SK-N-SH (cell line): ENCODE data around the gene PCSK5. TPM values are rescaled to one million over a fixed set of nuclear protein-coding genes. Genes with fewer than 3 reads are reported as not detected.

Experiments used
- CTCF ChIA-PET: fragments of 300-600, 350-600 bp; formaldehyde crosslinking; extraction: SDS; loops from one replicate; lab custom pipeline; 2021; lab: Yijun Ruan, JAX
- POLR2A ChIA-PET: fragments of 350-600 bp; sonication (Branson Sonifier 250); formaldehyde crosslinking; extraction: SDS; loops from one replicate; lab custom pipeline; 2020; ENCODE audit warnings: antibody characterized with exemption, inconsistent platforms; lab: Yijun Ruan, JAX
- DNase-seq: peaks from one replicate; pipeline ENCODE4 v3.0.0; 2012
- H2AFZ ChIP-seq: fragments of 200-600 bp; sonication (generic); 2 replicates; pipeline ENCODE4 v1.8.1; 2016; ENCODE audit warnings: antibody characterized with exemption, mild to moderate bottlenecking, low read depth
- H3F3A ChIP-seq: fragments of 200-600 bp; sonication (generic); replicated peaks from 2 replicates; pipeline ENCODE3; 2016; ENCODE audit warnings: antibody characterized with exemption, mild to moderate bottlenecking; ENCODE audit not compliant: insufficient read depth
- H3K27ac ChIP-seq, 2 experiments: fragments of 200-500 bp in 1 of 2; fragments of 200-600 bp in 1 of 2; sonication (Bioruptor generic) in 1 of 2; sonication (generic), shearing (Covaris generic) in 1 of 2; 2 replicates each; pipeline versions ENCODE4 v1.5.1 to v1.6.1; 2014 to 2016; ENCODE audit warnings: low read depth in 2 of 2, inconsistent platforms in 1 of 2, low read length in 1 of 2, mild to moderate bottlenecking in 1 of 2, mixed read lengths in 1 of 2
- H3K27me3 ChIP-seq: fragments of 200-600 bp; sonication (generic), shearing (Covaris generic); 2 replicates; pipeline ENCODE4 v1.6.1; 2016; ENCODE audit warnings: mixed run types; ENCODE audit not compliant: insufficient read depth
- H3K36me3 ChIP-seq, 2 experiments: fragments of 200-500 bp in 1 of 2; fragments of 200-600 bp in 1 of 2; sonication (Bioruptor generic) in 1 of 2; sonication (generic) in 1 of 2; replicated peaks in 1 of 2; 2 replicates each; pipeline versions ENCODE3 to v1.5.1; 2014 to 2016; ENCODE audit warnings: low read length in 1 of 2, mild to moderate bottlenecking in 1 of 2; ENCODE audit not compliant: insufficient read depth in 2 of 2, control insufficient read depth in 1 of 2
- H3K4me1 ChIP-seq, 2 experiments: fragments of 200-500 bp in 1 of 2; fragments of 200-600 bp in 1 of 2; sonication (Bioruptor generic) in 1 of 2; sonication (generic), shearing (Covaris generic) in 1 of 2; 2 replicates each; pipeline versions ENCODE4 v1.5.1 to v1.6.1; 2014 to 2016; ENCODE audit warnings: low read depth in 1 of 2, low read length in 1 of 2, mixed run types in 1 of 2; ENCODE audit not compliant: insufficient read depth in 2 of 2, control insufficient read depth in 1 of 2
- H3K4me2 ChIP-seq: fragments of 200-600 bp; sonication (generic), shearing (Covaris generic); 2 replicates; pipeline ENCODE4 v1.6.1; 2017; ENCODE audit warnings: mixed run types
- H3K4me3 ChIP-seq, 2 experiments: fragments of 200-500 bp in 1 of 2; fragments of 200-600 bp in 1 of 2; sonication (Bioruptor generic) in 1 of 2; sonication (generic), shearing (Covaris generic) in 1 of 2; 2 replicates each; pipeline versions ENCODE4 v1.5.1 to v1.8.1; 2014 to 2016; ENCODE audit warnings: low read depth in 2 of 2, inconsistent platforms in 1 of 2, low read length in 1 of 2, mild to moderate bottlenecking in 1 of 2, mixed read lengths in 1 of 2, moderate library complexity in 1 of 2
- H3K79me2 ChIP-seq: fragments of 200-600 bp; sonication (generic); 2 replicates; pipeline ENCODE4 v1.8.1; 2017; ENCODE audit warnings: mild to moderate bottlenecking; ENCODE audit not compliant: insufficient read depth
- H3K9ac ChIP-seq: fragments of 200-600 bp; sonication (generic); 2 replicates; pipeline ENCODE4 v1.6.1; 2017; ENCODE audit warnings: mixed run types
- H3K9me2 ChIP-seq: fragments of 200-600 bp; sonication (generic); 2 replicates; pipeline ENCODE4 v1.6.1; 2017; ENCODE audit warnings: mixed run types
- H3K9me3 ChIP-seq: fragments of 200-600 bp; sonication (generic); 2 replicates; pipeline ENCODE4 v1.6.1; 2017; ENCODE audit warnings: mixed run types, mild to moderate bottlenecking, moderate library complexity
- H4K20me1 ChIP-seq: fragments of 200-600 bp; sonication (generic); 2 replicates; pipeline ENCODE4 v1.6.1; 2017; ENCODE audit warnings: mild to moderate bottlenecking, mixed run types; ENCODE audit not compliant: insufficient read depth
- CHD2 ChIP-seq: fragments of 150-350 bp; IDR thresholded peaks from 2 replicates; pipeline ENCODE4 v1.6.1; 2018; ENCODE audit warnings: low read length; ENCODE audit not compliant: partially characterized antibody
- ELF1 ChIP-seq: IDR thresholded peaks from 2 replicates; pipeline ENCODE4 v1.4.0; 2012
- EP300 ChIP-seq, 2 experiments: IDR thresholded peaks; 2 replicates each; pipeline versions ENCODE4 v1.4.0 to v1.6.1; 2012; ENCODE audit warnings: borderline replicate concordance in 1 of 2, low read depth in 1 of 2, low read length in 1 of 2
- FOSL2 ChIP-seq: IDR thresholded peaks from 2 replicates; pipeline ENCODE4 v1.4.0; 2012; ENCODE audit warnings: low read depth, mild to moderate bottlenecking, moderate library complexity, borderline replicate concordance
- FOXJ3 ChIP-seq: sonication (generic); formaldehyde crosslinking; IDR thresholded peaks from 2 replicates; pipeline ENCODE4 v1.5.1; 2020; ENCODE audit warnings: mild to moderate bottlenecking, missing genetic modification reagents
- FOXM1 ChIP-seq: IDR thresholded peaks from 2 replicates; pipeline ENCODE4 v1.4.0; 2012; ENCODE audit warnings: low read depth, mild to moderate bottlenecking
- JUND ChIP-seq: IDR thresholded peaks from 2 replicates; pipeline ENCODE4 v1.4.0; 2012
- MEF2A ChIP-seq: IDR thresholded peaks from 2 replicates; pipeline ENCODE4 v1.4.0; 2012; ENCODE audit warnings: low read depth, borderline replicate concordance
- MXI1 ChIP-seq: IDR thresholded peaks from 2 replicates; pipeline ENCODE4 v1.6.1; 2012; ENCODE audit warnings: mild to moderate bottlenecking, low read depth, low read length, improper control_type of control experiment
- NFIC ChIP-seq: IDR thresholded peaks from 2 replicates; pipeline ENCODE4 v1.4.0; 2012; ENCODE audit warnings: borderline replicate concordance
- POLR2AphosphoS5 ChIP-seq: IDR thresholded peaks from 2 replicates; pipeline ENCODE4 v1.6.1; 2012; ENCODE audit warnings: low read depth, low read length
- RCOR1 ChIP-seq: fragments of 150-350 bp; IDR thresholded peaks from 2 replicates; pipeline ENCODE4 v1.6.1; 2017; ENCODE audit warnings: antibody characterized with exemption, low read length
- RXRA ChIP-seq: IDR thresholded peaks from 2 replicates; pipeline ENCODE4 v1.4.0; 2012; ENCODE audit warnings: low read depth, mild to moderate bottlenecking, borderline replicate concordance
- SMC3 ChIP-seq: IDR thresholded peaks from 2 replicates; pipeline ENCODE4 v1.6.1; 2012; ENCODE audit warnings: low read depth, low read length, improper control_type of control experiment
- TAF1 ChIP-seq: IDR thresholded peaks from 2 replicates; pipeline ENCODE4 v1.6.1; 2012; ENCODE audit warnings: low read depth, mild to moderate bottlenecking, low read length, moderate library complexity, borderline replicate concordance
- TCF12 ChIP-seq: IDR thresholded peaks from 2 replicates; pipeline ENCODE4 v1.4.0; 2012
- WGBS: methylation state at CpG from one replicate; pipeline ENCODE4 v1.1.6; 2017; ENCODE audit warnings: low lambda C conversion rate; 5-methylcytosine and 5-hydroxymethylcytosine counted together
- polyA plus RNA-seq, 3 experiments: library from polyadenylated mRNA; depleted of rRNA; stranded (reverse); fragments of >200 nt; gene quantifications; 2 replicates each; pipeline ENCODE4 v1.2.3, GENCODE V29; 2012
- TF ChIP-seq, protein P1 (sequence below): fragments of 200-600 bp; sonication (generic); IDR thresholded peaks from 2 replicates; pipeline ENCODE4 v1.6.1; 2017; ENCODE audit warnings: antibody characterized with exemption, mild to moderate bottlenecking, moderate library complexity
- TF ChIP-seq, protein P2 (sequence below): IDR thresholded peaks from 2 replicates; pipeline ENCODE4 v1.4.0; 2012; ENCODE audit warnings: low read depth
- TF ChIP-seq, protein P3 (sequence below): IDR thresholded peaks from 2 replicates; pipeline ENCODE4 v1.4.0; 2012; ENCODE audit warnings: low read depth, borderline replicate concordance

The PCSK5 gene
- polyA plus RNA-seq, 1 of the 3 experiments (the other 2 are of a cell fraction) = 0.08 TPM

DNA sequence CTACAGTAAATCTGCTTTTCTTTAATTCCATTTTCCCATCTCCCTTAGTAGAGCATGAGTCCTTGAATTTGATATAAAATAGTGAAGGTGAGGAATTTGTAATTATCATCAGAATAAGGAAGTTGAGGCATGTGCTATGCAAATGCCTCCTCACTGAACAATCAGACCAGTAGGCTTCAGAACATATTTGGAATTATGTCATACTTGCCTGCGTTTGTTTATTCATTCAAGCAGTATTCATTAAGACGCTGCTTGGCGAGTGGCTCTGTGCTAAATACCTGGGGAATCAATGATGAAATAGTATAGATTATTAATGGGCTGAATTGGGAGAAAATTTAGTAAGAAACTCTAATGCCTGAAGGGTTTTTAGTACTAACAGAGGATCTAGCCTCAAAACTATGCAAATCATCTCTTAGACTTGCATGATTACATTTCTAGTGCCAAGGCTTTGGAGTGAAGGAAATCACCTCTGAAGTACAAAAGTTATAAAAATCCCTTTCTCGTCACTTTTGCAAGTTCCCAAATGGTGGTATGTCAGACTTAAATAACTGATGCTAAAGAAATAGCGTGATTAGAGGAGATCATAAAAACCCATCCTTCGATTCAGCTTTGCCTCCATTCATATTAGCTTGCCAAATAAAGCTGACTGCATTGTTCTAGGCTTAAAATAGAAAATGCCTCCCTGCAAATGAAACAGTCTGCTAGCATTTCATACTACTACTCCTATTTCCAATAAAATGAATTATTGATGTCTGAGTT, 141.7 kb downstream of the PCSK5 start (continued):
- TF ChIP-seq, protein P1, sequence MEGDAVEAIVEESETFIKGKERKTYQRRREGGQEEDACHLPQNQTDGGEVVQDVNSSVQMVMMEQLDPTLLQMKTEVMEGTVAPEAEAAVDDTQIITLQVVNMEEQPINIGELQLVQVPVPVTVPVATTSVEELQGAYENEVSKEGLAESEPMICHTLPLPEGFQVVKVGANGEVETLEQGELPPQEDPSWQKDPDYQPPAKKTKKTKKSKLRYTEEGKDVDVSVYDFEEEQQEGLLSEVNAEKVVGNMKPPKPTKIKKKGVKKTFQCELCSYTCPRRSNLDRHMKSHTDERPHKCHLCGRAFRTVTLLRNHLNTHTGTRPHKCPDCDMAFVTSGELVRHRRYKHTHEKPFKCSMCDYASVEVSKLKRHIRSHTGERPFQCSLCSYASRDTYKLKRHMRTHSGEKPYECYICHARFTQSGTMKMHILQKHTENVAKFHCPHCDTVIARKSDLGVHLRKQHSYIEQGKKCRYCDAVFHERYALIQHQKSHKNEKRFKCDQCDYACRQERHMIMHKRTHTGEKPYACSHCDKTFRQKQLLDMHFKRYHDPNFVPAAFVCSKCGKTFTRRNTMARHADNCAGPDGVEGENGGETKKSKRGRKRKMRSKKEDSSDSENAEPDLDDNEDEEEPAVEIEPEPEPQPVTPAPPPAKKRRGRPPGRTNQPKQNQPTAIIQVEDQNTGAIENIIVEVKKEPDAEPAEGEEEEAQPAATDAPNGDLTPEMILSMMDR = no peak
- no peak for TF ChIP-seq MEF2A
- TF ChIP-seq, all 33 proteins: peak for 0

DNA sequence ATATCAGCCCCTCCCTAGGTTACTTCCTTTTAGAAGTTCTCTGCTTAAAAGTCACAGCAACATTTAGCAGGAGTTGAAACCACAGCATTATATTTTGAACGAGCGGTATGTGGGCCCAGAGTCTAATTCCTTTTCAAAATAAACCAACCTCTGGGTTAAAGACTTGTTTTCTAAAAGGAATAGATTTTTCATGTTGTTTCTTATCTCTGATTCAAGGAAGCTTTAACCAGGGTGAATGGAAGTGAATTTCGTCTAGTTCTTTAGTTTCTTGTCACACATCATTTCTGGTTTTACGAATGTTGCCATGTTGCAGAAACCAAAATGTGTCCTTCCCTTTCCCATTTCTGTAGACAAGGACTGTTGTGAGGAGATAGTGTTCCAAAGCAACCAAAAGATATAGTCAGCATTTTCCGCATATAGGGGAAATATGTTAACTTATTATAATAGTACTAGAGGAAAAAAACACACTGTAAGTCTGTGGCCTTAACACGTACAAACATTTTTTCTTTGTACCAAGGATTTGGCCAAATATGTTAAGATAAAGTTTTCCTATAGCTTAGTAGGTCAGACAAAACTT, 142.4 kb downstream of the PCSK5 start:
- Histone ChIP-seq H3K79me2 (no peaks in the 10 kb centered on the region), H2AFZ (no peak overlapping the region), H3K9ac (no peak overlapping the region), H3K27me3 (no peaks in the 10 kb centered on the region; the same call in 1 of the 2 replicates), H3K9me2 (no peaks in the 10 kb centered on the region), H3K4me3 (no peak overlapping the region), H4K20me1 (no peaks in the 10 kb centered on the region), H3F3A (no peaks in the 10 kb centered on the region), H3K36me3 (no peaks in the 10 kb centered on the region), H3K27ac (no peak overlapping the region), H3K4me1 (no peaks in the 10 kb centered on the region), H3K4me2 (no peak overlapping the region)
- ChIA-PET POLR2A (no interaction called here), CTCF (no interaction called here)
- DNase-seq = no peak
- WGBS = 16% methylated on average over 6 of the region's 6 CpGs
- TF ChIP-seq TCF12 = no peak
- TF ChIP-seq CHD2 = no peak
- TF ChIP-seq NFIC = no peak
- no peak for TF ChIP-seq FOXM1
- TF ChIP-seq, protein P2, sequence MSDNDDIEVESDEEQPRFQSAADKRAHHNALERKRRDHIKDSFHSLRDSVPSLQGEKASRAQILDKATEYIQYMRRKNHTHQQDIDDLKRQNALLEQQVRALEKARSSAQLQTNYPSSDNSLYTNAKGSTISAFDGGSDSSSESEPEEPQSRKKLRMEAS = no peak
- no peak for TF ChIP-seq POLR2AphosphoS5
- no peak for TF ChIP-seq SMC3
- no peak for TF ChIP-seq MEF2A
- no peak for TF ChIP-seq FOSL2
- no peak for TF ChIP-seq TAF1
- no peak for TF ChIP-seq JUND
- no peak for TF ChIP-seq FOXJ3 (CRISPR knock-in tag)
- TF ChIP-seq ELF1 = no peak
- no peak for TF ChIP-seq MXI1
- TF ChIP-seq, protein P3, sequence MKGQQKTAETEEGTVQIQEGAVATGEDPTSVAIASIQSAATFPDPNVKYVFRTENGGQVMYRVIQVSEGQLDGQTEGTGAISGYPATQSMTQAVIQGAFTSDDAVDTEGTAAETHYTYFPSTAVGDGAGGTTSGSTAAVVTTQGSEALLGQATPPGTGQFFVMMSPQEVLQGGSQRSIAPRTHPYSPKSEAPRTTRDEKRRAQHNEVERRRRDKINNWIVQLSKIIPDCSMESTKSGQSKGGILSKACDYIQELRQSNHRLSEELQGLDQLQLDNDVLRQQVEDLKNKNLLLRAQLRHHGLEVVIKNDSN = no peak
- no peak for TF ChIP-seq RCOR1
- TF ChIP-seq EP300 (IDR thresholded peaks at IDR 0.05; ENCODE audit: borderline replicate concordance in 1 of 2, low read depth in 1 of 2, low read length in 1 of 2) = no peak
- TF ChIP-seq RXRA = no peak
- TF ChIP-seq, protein P1 = no peak
- TF ChIP-seq, all 33 proteins: peak for 0
- no peaks in the 10 kb centered on the region for H3K9me3 ChIP-seq
